Measurements from ENCODE around the gene GPC3.

- TF ChIP-seq CTCF (IDR thresholded peaks at IDR 0.05) = no peak
- TF ChIP-seq POLR2AphosphoS5 (IDR thresholded peaks at IDR 0.05; ENCODE audit: insufficient read depth in 1 of 2, low read depth in 1 of 2) = no peak
Observed at GRCh38 chrX:133884430-133885394, 100.7 kb downstream of the GPC3 start.
